ENCODE results near the gene IRAK2. TPM values are rescaled to one million over a fixed set of nuclear protein-coding genes. Genes with fewer than 3 reads are reported as not detected.

The IRAK2 gene
- total RNA-seq, 1 donor from 2014 or later: 1.4 TPM

DNA sequence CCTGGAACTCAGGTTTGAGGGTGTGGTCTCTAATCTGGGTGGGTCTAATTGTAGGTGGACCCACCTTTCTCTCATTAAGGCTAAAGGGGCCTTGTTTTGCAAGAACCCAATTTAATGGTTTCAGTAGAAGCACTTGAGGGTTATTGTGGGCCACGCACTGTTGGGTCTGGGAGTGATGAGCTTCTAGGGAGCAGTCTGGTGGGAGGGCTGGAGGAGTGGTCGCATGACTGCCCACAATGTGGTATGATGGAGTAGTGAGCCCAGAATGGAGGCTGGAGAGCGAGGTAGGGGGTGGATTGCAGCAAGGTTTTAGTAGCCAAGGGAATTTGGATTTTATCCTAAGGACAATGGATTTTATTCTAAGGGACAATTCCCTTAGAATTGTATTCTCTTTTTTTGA is 86.3 kb downstream of the IRAK2 start:
- H3K4me3 Mint-ChIP-seq: peak overlapping the region; percentile 94
- no peak for TF ChIP-seq CTCF (conservative IDR thresholded peaks at IDR 0.05)
- peaks cover 7% of the 10 kb centered on the region for H3K9me3 Mint-ChIP-seq
- H3K27me3 Mint-ChIP-seq: peaks cover 3% of the 10 kb centered on the region
- no peak for DNase-seq (ENCODE audit: extremely low spot score, unreplicated experiment)
- no peak overlapping the region for H3K27ac Mint-ChIP-seq
- peaks cover 34% of the 10 kb centered on the region for H3K4me1 Mint-ChIP-seq (ENCODE audit: unreplicated experiment)
- peaks cover 39% of the 10 kb centered on the region for H3K36me3 Mint-ChIP-seq

DNA sequence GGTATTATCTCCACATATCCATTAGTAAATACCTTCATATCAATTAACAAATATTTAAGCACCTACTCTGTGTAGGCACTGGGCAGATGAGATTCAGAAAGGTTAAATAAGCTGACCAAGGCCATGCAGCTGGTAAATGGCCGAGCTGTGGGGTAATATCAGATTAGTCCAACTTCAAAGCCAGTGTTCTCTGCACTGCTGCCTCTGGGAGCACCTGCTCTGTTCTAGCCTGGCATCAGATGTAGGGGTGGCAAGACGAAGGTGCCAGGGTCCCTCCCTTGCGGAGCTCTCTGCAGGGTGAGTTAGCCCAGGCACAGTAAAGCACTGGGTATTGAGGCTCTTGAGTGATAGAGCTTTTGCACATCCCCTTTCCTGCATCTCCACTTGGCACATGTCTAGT is 89.0 kb downstream of the IRAK2 start:
- H3K9me3 Mint-ChIP-seq: no peaks in the 10 kb centered on the region
- H3K27me3 Mint-ChIP-seq: no peaks in the 10 kb centered on the region
- DNase-seq (ENCODE audit: extremely low spot score, unreplicated experiment): no peak
- peaks cover 27% of the 10 kb centered on the region for H3K4me1 Mint-ChIP-seq (ENCODE audit: unreplicated experiment)
- TF ChIP-seq CTCF (conservative IDR thresholded peaks at IDR 0.05): no peak
- no peak overlapping the region for H3K4me3 Mint-ChIP-seq
- peaks cover 42% of the 10 kb centered on the region for H3K36me3 Mint-ChIP-seq
- H3K27ac Mint-ChIP-seq: no peak overlapping the region

GRCh38 chr3:10255835-10256234 is 91.1 kb downstream of the IRAK2 start:
- H3K4me3 Mint-ChIP-seq: no peak overlapping the region
- no peaks in the 10 kb centered on the region for H3K27me3 Mint-ChIP-seq
- H3K27ac Mint-ChIP-seq: no peak overlapping the region
- no peak for TF ChIP-seq CTCF (conservative IDR thresholded peaks at IDR 0.05)
- no peaks in the 10 kb centered on the region for H3K9me3 Mint-ChIP-seq
- peaks cover 12% of the 10 kb centered on the region for H3K4me1 Mint-ChIP-seq (ENCODE audit: unreplicated experiment)
- peaks cover 38% of the 10 kb centered on the region for H3K36me3 Mint-ChIP-seq
- DNase-seq (ENCODE audit: extremely low spot score, unreplicated experiment): no peak

DNA sequence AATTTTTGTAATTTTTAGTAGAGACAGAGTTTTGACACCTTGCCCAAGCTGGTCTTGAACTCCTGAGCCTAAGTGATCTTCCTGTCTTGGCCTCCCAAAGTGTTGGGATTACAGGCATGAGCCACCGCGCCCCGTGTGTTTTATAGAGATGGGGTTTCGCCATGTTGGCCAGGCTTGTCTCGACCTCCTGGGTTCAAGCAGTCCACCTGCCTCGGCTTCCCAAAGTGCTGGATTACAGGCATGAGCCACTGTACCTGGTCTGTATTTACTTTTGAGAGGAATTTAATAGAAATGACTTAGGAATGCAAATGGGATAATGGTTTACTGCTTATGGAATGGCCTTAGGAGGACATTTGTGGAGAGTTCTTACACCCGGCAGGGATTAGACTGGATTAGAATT is 94.3 kb downstream of the IRAK2 start:
- Mint-ChIP-seq H3K27ac (no peak overlapping the region), H3K9me3 (no peaks in the 10 kb centered on the region), H3K27me3 (no peaks in the 10 kb centered on the region), H3K4me1 (ENCODE audit: unreplicated experiment) (peaks cover 11% of the 10 kb centered on the region), H3K4me3 (no peak overlapping the region), H3K36me3 (peaks cover 40% of the 10 kb centered on the region)
- no peak for DNase-seq (ENCODE audit: extremely low spot score, unreplicated experiment)
- TF ChIP-seq CTCF (conservative IDR thresholded peaks at IDR 0.05): no peak

- no peaks in the 10 kb centered on the region for H3K27me3 Mint-ChIP-seq
- no peak overlapping the region for H3K4me3 Mint-ChIP-seq
- H3K27ac Mint-ChIP-seq: no peak overlapping the region
- peaks cover 43% of the 10 kb centered on the region for H3K36me3 Mint-ChIP-seq
- peaks cover 13% of the 10 kb centered on the region for H3K4me1 Mint-ChIP-seq (ENCODE audit: unreplicated experiment)
- no peak for DNase-seq (ENCODE audit: extremely low spot score, unreplicated experiment)
- TF ChIP-seq CTCF (conservative IDR thresholded peaks at IDR 0.05): no peak
- no peaks in the 10 kb centered on the region for H3K9me3 Mint-ChIP-seq
Measured at GRCh38 chr3:10259798-10260197, 95.1 kb downstream of the IRAK2 start.

GRCh38 chr3:10260211-10260701 is 95.5 kb downstream of the IRAK2 start:
- H3K9me3 Mint-ChIP-seq: no peaks in the 10 kb centered on the region
- peaks cover 43% of the 10 kb centered on the region for H3K36me3 Mint-ChIP-seq
- no peaks in the 10 kb centered on the region for H3K27me3 Mint-ChIP-seq
- H3K4me1 Mint-ChIP-seq (ENCODE audit: unreplicated experiment): peaks cover 13% of the 10 kb centered on the region
- DNase-seq (ENCODE audit: extremely low spot score, unreplicated experiment): no peak
- H3K4me3 Mint-ChIP-seq: no peak overlapping the region
- no peak overlapping the region for H3K27ac Mint-ChIP-seq
- TF ChIP-seq CTCF (conservative IDR thresholded peaks at IDR 0.05): no peak
